ENCODE data around the gene ITPK1. TPM values are rescaled to one million over a fixed set of nuclear protein-coding genes. Genes with fewer than 3 reads are reported as not detected.

The ITPK1 gene
- total RNA-seq, 4 donors from 2014 or later: 37.5 to 47.5 (median 41.4) TPM

GRCh38 chr14:92941531-92941930, 174.2 kb downstream of the ITPK1 start:
- H3K4me3 ChIP-seq (ENCODE audit: low read depth, poor library complexity, severe bottlenecking): no peak overlapping the region
- DNase-seq (ENCODE audit: low spot score in 2 of 2): no peak
- intact Hi-C loops (cut with DNase I; ENCODE audit: low total_unique reads): no loop called here
- 96 to 98% methylated on average over 11 to 12 of the region's 30 CpGs for WGBS, 2 donors
- no peak for TF ChIP-seq POLR2A (IDR thresholded peaks at IDR 0.05)
- no peak for TF ChIP-seq CTCF (IDR thresholded peaks at IDR 0.05)

DNA sequence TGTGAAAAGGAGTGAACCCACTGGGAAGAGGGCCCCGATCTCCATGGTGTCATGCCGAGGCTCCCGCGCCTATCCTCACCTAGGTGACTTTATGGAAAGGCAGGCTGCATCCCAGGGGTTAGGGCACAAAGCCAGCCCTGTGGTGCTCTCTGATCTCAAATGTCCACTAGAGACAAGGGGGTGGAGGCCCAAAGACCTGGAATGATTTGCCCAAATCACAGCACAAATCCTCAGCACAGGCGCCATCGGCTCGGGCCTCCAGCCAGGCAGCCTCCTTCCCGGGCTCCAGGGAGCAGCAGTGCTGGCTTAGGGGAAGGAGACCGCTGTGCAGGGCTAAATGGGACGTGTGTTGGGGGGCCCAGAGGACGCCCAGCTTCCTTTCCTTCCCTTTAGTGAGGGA, 175.2 kb downstream of the ITPK1 start:
- TF ChIP-seq POLR2A (IDR thresholded peaks at IDR 0.05): no peak
- TF ChIP-seq CTCF (IDR thresholded peaks at IDR 0.05): no peak
- DNase-seq (ENCODE audit: low spot score in 2 of 2): no peak
- H3K4me3 ChIP-seq (ENCODE audit: low read depth, poor library complexity, severe bottlenecking): no peak overlapping the region
- intact Hi-C loops (cut with DNase I; ENCODE audit: low total_unique reads): no loop called here
- WGBS, 2 donors: 87 to 94% methylated on average over 11 of the region's 11 CpGs

DNA sequence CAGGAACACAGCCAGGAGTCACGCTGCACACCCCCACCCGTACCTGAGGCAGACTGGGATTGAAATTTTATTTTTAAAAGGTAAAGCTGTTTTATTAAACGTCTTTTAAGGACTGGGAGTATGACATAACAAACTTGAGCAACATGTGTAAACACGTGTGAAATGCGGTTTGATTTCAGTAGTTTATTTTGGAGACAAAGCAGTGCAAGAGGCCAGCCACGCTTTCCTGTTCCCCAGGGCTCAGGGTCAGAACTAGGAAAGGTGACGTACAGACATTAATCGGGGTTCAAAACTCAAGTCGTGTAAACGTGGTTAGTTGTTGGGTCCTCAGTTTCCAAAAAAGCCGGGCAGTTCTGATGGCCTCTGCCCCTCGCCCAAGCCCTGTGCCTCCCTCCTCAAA, 176.0 kb downstream of the ITPK1 start:
- DNase-seq (ENCODE audit: low spot score in 2 of 2): no peak
- 62 to 65% methylated on average over 12 of the region's 12 CpGs for WGBS, 2 donors
- intact Hi-C loops (cut with DNase I; ENCODE audit: low total_unique reads): no loop called here
- H3K4me3 ChIP-seq (ENCODE audit: low read depth, poor library complexity, severe bottlenecking): no peak overlapping the region
- TF ChIP-seq CTCF (IDR thresholded peaks at IDR 0.05) (no peak), POLR2A (IDR thresholded peaks at IDR 0.05) (no peak)

DNA sequence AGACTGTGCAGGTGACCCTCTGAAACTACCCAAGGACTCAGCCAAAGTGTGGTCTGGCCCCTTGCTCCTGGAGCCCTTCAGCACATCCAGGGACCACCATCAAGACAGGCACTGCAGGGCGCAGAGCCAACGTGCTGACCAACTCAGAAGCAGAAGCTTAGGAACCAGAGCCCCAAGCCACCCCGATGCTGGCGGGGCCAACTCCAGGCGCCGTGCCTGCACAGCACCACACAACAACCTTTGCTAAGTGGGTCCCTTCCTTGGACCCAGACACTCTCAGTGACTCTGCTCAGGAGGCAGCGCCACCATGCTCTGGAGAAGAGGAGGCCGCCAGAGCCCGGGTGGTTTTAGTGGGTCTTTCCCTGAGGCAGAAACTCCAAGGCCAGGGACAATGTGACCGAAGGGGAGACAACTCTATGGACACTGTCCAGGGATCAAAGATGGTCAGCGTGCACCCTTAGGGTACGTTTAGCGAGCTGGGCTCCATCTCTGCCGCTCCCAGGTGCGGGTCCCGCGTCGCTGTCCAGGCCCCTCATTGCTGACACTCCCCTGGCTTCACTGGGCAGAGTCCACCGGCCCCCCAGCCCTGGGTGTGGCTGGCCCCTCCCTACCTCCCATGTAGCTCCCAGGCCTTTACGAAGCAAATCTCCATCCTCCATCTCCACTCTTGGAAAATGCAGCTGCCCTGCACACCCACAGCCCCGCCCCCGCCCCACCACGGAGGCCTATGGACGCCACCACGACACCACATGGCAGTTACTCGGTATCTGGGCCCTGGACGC, 176.6 kb downstream of the ITPK1 start:
- intact Hi-C loops (cut with DNase I; ENCODE audit: low total_unique reads): no loop called here

DNA sequence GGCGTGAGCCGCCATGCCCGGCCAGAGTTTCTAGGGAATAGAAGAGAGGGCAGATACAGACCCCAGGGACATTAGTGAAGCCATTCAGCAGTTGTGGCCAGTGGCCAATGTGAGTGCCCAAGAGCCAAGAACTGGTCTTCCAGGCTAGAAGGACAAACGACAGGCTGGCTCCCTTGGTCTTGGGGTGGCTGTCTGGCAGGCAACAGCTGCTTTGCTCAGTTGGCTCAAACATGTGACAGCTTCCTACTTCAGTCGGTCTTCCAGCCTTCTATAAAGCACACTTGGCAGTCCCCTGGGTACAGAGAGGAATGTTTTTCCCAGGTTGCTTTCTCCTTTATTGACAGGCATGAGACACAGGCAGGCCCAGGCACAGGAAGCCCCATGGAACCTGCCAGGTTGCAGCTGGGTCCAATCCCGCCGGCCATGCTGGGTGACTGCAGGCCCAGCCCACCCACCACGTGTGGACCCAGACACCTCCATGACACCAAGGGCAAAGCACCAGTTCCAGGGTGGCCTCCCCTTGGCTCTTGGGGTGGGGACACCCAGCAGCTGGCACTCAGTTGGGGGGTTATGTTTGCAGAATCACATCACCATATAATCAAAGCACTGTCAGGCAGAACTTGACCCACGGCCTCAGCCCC, 177.4 kb downstream of the ITPK1 start:
- 62 to 73% methylated on average over 7 to 8 of the region's 9 CpGs for WGBS, 2 donors
- intact Hi-C loops (cut with DNase I; ENCODE audit: low total_unique reads): no loop called here
- no peak overlapping the region for H3K4me3 ChIP-seq (ENCODE audit: low read depth, poor library complexity, severe bottlenecking)
- no peak for DNase-seq (ENCODE audit: low spot score in 2 of 2)
- no peak for TF ChIP-seq POLR2A (IDR thresholded peaks at IDR 0.05)
- no peak for TF ChIP-seq CTCF (IDR thresholded peaks at IDR 0.05)

More for the DNA sequence above, 176.6 kb downstream of the ITPK1 start:
- TF ChIP-seq POLR2A (IDR thresholded peaks at IDR 0.05): no peak
- TF ChIP-seq CTCF (IDR thresholded peaks at IDR 0.05): no peak
- WGBS, 2 donors: 75 to 82% methylated on average over 20 to 21 of the region's 27 CpGs
- no peak for DNase-seq (ENCODE audit: low spot score in 2 of 2)
- no peak overlapping the region for H3K4me3 ChIP-seq (ENCODE audit: low read depth, poor library complexity, severe bottlenecking)
